SK-N-SH (cell line): Measurements from ENCODE around the gene OTOP2. TPM values are rescaled to one million over a fixed set of nuclear protein-coding genes. Genes with fewer than 3 reads are reported as not detected.

Experiments used
- CTCF ChIA-PET: fragments of 300-600, 350-600 bp; formaldehyde crosslinking; extraction: SDS; loops from one replicate; lab custom pipeline; 2021; lab: Yijun Ruan, JAX
- POLR2A ChIA-PET: fragments of 350-600 bp; sonication (Branson Sonifier 250); formaldehyde crosslinking; extraction: SDS; loops from one replicate; lab custom pipeline; 2020; ENCODE audit warnings: antibody characterized with exemption, inconsistent platforms; lab: Yijun Ruan, JAX
- DNase-seq: peaks from one replicate; pipeline ENCODE4 v3.0.0; 2012
- H2AFZ ChIP-seq: fragments of 200-600 bp; sonication (generic); 2 replicates; pipeline ENCODE4 v1.8.1; 2016; ENCODE audit warnings: antibody characterized with exemption, mild to moderate bottlenecking, low read depth
- H3F3A ChIP-seq: fragments of 200-600 bp; sonication (generic); replicated peaks from 2 replicates; pipeline ENCODE3; 2016; ENCODE audit warnings: antibody characterized with exemption, mild to moderate bottlenecking; ENCODE audit not compliant: insufficient read depth
- H3K27ac ChIP-seq, 2 experiments: fragments of 200-500 bp in 1 of 2; fragments of 200-600 bp in 1 of 2; sonication (Bioruptor generic) in 1 of 2; sonication (generic), shearing (Covaris generic) in 1 of 2; 2 replicates each; pipeline versions ENCODE4 v1.5.1 to v1.6.1; 2014 to 2016; ENCODE audit warnings: low read depth in 2 of 2, inconsistent platforms in 1 of 2, low read length in 1 of 2, mild to moderate bottlenecking in 1 of 2, mixed read lengths in 1 of 2
- H3K27me3 ChIP-seq: fragments of 200-600 bp; sonication (generic), shearing (Covaris generic); 2 replicates; pipeline ENCODE4 v1.6.1; 2016; ENCODE audit warnings: mixed run types; ENCODE audit not compliant: insufficient read depth
- H3K36me3 ChIP-seq, 2 experiments: fragments of 200-500 bp in 1 of 2; fragments of 200-600 bp in 1 of 2; sonication (Bioruptor generic) in 1 of 2; sonication (generic) in 1 of 2; replicated peaks in 1 of 2; 2 replicates each; pipeline versions ENCODE3 to v1.5.1; 2014 to 2016; ENCODE audit warnings: low read length in 1 of 2, mild to moderate bottlenecking in 1 of 2; ENCODE audit not compliant: insufficient read depth in 2 of 2, control insufficient read depth in 1 of 2
- H3K4me1 ChIP-seq, 2 experiments: fragments of 200-500 bp in 1 of 2; fragments of 200-600 bp in 1 of 2; sonication (Bioruptor generic) in 1 of 2; sonication (generic), shearing (Covaris generic) in 1 of 2; 2 replicates each; pipeline versions ENCODE4 v1.5.1 to v1.6.1; 2014 to 2016; ENCODE audit warnings: low read depth in 1 of 2, low read length in 1 of 2, mixed run types in 1 of 2; ENCODE audit not compliant: insufficient read depth in 2 of 2, control insufficient read depth in 1 of 2
- H3K4me2 ChIP-seq: fragments of 200-600 bp; sonication (generic), shearing (Covaris generic); 2 replicates; pipeline ENCODE4 v1.6.1; 2017; ENCODE audit warnings: mixed run types
- H3K4me3 ChIP-seq, 2 experiments: fragments of 200-500 bp in 1 of 2; fragments of 200-600 bp in 1 of 2; sonication (Bioruptor generic) in 1 of 2; sonication (generic), shearing (Covaris generic) in 1 of 2; 2 replicates each; pipeline versions ENCODE4 v1.5.1 to v1.8.1; 2014 to 2016; ENCODE audit warnings: low read depth in 2 of 2, inconsistent platforms in 1 of 2, low read length in 1 of 2, mild to moderate bottlenecking in 1 of 2, mixed read lengths in 1 of 2, moderate library complexity in 1 of 2
- H3K79me2 ChIP-seq: fragments of 200-600 bp; sonication (generic); 2 replicates; pipeline ENCODE4 v1.8.1; 2017; ENCODE audit warnings: mild to moderate bottlenecking; ENCODE audit not compliant: insufficient read depth
- H3K9ac ChIP-seq: fragments of 200-600 bp; sonication (generic); 2 replicates; pipeline ENCODE4 v1.6.1; 2017; ENCODE audit warnings: mixed run types
- H3K9me2 ChIP-seq: fragments of 200-600 bp; sonication (generic); 2 replicates; pipeline ENCODE4 v1.6.1; 2017; ENCODE audit warnings: mixed run types
- H3K9me3 ChIP-seq: fragments of 200-600 bp; sonication (generic); 2 replicates; pipeline ENCODE4 v1.6.1; 2017; ENCODE audit warnings: mixed run types, mild to moderate bottlenecking, moderate library complexity
- H4K20me1 ChIP-seq: fragments of 200-600 bp; sonication (generic); 2 replicates; pipeline ENCODE4 v1.6.1; 2017; ENCODE audit warnings: mild to moderate bottlenecking, mixed run types; ENCODE audit not compliant: insufficient read depth
- FOXJ3 ChIP-seq: sonication (generic); formaldehyde crosslinking; IDR thresholded peaks from 2 replicates; pipeline ENCODE4 v1.5.1; 2020; ENCODE audit warnings: mild to moderate bottlenecking, missing genetic modification reagents
- JUND ChIP-seq: IDR thresholded peaks from 2 replicates; pipeline ENCODE4 v1.4.0; 2012
- MXI1 ChIP-seq: IDR thresholded peaks from 2 replicates; pipeline ENCODE4 v1.6.1; 2012; ENCODE audit warnings: mild to moderate bottlenecking, low read depth, low read length, improper control_type of control experiment
- NRF1 ChIP-seq: IDR thresholded peaks from 2 replicates; pipeline ENCODE4 v1.6.1; 2012; ENCODE audit warnings: low read depth, mild to moderate bottlenecking, low read length
- SIN3A ChIP-seq: IDR thresholded peaks from 2 replicates; pipeline ENCODE4 v1.6.1; 2012; ENCODE audit warnings: low read depth, mild to moderate bottlenecking, low read length, moderate library complexity, borderline replicate concordance
- TEAD4 ChIP-seq: IDR thresholded peaks from 2 replicates; pipeline ENCODE4 v1.4.0; 2012; ENCODE audit warnings: mild to moderate bottlenecking, borderline replicate concordance; ENCODE audit not compliant: insufficient read depth
- WGBS: methylation state at CpG from one replicate; pipeline ENCODE4 v1.1.6; 2017; ENCODE audit warnings: low lambda C conversion rate; 5-methylcytosine and 5-hydroxymethylcytosine counted together
- polyA plus RNA-seq, 3 experiments: library from polyadenylated mRNA; depleted of rRNA; stranded (reverse); fragments of >200 nt; gene quantifications; 2 replicates each; pipeline ENCODE4 v1.2.3, GENCODE V29; 2012
- TF ChIP-seq, protein P1 (sequence below): fragments of 150-350 bp; IDR thresholded peaks from 2 replicates; pipeline ENCODE4 v1.6.1; 2017; ENCODE audit warnings: antibody characterized with exemption, low read length, low read depth, borderline replicate concordance
- TF ChIP-seq, protein P2 (sequence below): IDR thresholded peaks from 2 replicates; pipeline ENCODE4 v1.4.0; 2012; ENCODE audit warnings: low read depth, borderline replicate concordance

Gene OTOP2
- polyA plus RNA-seq, 1 of the 3 experiments (the other 2 are of a cell fraction): not detected

DNA sequence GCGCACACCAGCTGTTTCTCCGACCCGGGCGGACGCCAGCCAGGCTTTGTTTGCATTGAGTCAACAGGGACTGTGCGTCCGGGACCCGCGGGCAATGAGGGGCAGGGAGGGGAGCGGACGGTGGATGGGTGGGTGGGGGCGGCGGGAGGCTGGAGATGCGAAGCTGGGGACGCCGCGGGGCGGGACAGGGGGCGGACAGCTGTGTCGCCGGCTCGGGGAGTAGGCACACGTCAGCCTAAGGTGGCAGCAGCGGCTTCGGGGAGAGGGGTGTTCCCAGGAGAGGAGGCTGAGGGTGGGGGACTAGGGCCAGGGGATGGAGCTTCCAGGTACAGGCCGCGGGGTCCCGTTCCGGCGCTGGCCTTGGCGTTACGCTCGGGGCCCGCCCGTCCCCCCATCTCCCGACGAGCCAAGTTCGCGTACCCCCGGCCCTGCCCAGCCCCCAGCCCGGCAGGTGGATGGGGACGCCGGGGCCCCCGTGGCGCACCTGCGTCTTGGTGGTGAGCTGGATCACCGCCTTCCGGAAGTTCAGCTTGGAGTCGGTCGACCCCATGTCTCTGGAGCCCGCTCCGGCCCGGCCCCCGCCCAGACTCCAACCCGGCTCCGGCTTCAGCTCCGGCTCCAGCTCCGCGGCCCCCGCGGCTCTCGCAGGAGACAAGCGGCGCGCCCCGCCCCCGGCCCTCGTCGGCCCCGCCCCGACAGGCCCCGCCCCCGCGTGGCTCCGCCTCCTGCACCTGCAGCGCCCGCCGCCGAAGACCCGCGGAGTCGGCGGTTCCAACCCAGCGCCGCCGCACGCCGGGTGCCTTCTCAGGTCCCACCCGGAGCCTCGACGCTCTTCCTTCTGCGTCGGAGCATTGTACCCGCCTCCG, 48.3 kb downstream of the OTOP2 start, which contains the start of gene HID1:
Gene HID1 (minus strand): TSS at position 653 of the 866 bp plus-strand sequence. CDS start 103 bp downstream, at position 550.
- peak within 1 kb of the TSS in 1 of 2 experiments; percentile 85; a peak in 2 of 4 replicates for H3K27ac ChIP-seq
- peak within 1 kb of the TSS; percentile 54 to 70 for H3K4me3 ChIP-seq
- 10% methylated on average over 39 of the region's 95 CpGs for WGBS
- POLR2A ChIA-PET: interaction anchor here (0.5 to 6.7 kb wide), 15 partner anchors 8 to 422 kb away, joined by 3 to 97 read pairs (median 5); partner anchors contain the start of genes ATP5PD, CDR2L, KCTD2 and MRPL58
- H3K4me2 ChIP-seq: peak within 1 kb of the TSS; percentile 96
- H3K79me2 ChIP-seq: no peaks in the 10 kb centered on the region
- CTCF ChIA-PET: interaction anchor here (0.8 to 12.5 kb wide), 16 partner anchors 10 to 903 kb away, joined by 3 to 219 read pairs (median 4); partner anchors contain the start of genes CDR2L, MRPL58, OTOP2 and USH1G
- H4K20me1 ChIP-seq: no peaks in the 10 kb centered on the region
- peaks cover 5% of the 10 kb centered on the region for H3F3A ChIP-seq
- peak; percentile 96 for DNase-seq
- TF ChIP-seq, protein P1, sequence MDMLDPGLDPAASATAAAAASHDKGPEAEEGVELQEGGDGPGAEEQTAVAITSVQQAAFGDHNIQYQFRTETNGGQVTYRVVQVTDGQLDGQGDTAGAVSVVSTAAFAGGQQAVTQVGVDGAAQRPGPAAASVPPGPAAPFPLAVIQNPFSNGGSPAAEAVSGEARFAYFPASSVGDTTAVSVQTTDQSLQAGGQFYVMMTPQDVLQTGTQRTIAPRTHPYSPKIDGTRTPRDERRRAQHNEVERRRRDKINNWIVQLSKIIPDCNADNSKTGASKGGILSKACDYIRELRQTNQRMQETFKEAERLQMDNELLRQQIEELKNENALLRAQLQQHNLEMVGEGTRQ: no peak
- TF ChIP-seq JUND: no peak
- TF ChIP-seq, protein P2, sequence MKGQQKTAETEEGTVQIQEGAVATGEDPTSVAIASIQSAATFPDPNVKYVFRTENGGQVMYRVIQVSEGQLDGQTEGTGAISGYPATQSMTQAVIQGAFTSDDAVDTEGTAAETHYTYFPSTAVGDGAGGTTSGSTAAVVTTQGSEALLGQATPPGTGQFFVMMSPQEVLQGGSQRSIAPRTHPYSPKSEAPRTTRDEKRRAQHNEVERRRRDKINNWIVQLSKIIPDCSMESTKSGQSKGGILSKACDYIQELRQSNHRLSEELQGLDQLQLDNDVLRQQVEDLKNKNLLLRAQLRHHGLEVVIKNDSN: no peak
- TF ChIP-seq NRF1: no peak
- no peak for TF ChIP-seq TEAD4
- H3K9ac ChIP-seq: peak within 1 kb of the TSS; percentile 39; the same call in 1 of the 2 replicates
- peak within 1 kb of the TSS; percentile 78 for H2AFZ ChIP-seq
- H3K36me3 ChIP-seq: no peaks in the 10 kb centered on the region
- H3K27me3 ChIP-seq: peaks cover 26% of the 10 kb centered on the region
- peaks cover 0 to 22% of the 10 kb centered on the region in 2 experiments; a peak in 1 of 4 replicates for H3K4me1 ChIP-seq
- H3K9me3 ChIP-seq: no peaks in the 10 kb centered on the region
- no peaks in the 10 kb centered on the region for H3K9me2 ChIP-seq

DNA sequence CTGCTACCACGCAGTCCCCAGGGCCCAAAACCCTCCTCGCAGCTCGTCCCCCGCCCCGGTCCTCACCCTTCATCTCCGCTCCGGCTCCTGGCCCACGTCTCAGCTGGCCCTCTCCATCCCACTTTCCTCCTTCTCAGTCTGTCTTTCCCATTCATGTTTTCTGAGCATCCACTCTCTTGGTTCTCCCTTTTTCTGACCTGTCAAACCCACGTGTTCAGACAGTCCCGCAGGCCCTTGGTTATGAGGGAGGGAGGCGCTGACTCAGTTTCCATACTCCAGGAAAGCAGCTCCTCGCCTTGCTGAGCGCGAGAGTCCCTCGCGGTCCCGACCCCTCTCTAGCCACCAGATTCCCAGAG, 48.9 kb downstream of the OTOP2 start:
- Histone ChIP-seq H3K4me2 (peak overlapping the region; percentile 96), H3K79me2 (no peaks in the 10 kb centered on the region), H3K9me3 (no peaks in the 10 kb centered on the region), H3K36me3 (no peaks in the 10 kb centered on the region), H3F3A (peaks cover 5% of the 10 kb centered on the region), H4K20me1 (no peaks in the 10 kb centered on the region), H3K4me3 (peak overlapping the region; percentile 54 to 70), H3K27me3 (peaks cover 26% of the 10 kb centered on the region), H3K27ac (no peak overlapping the region), H3K9me2 (no peaks in the 10 kb centered on the region), H3K9ac (no peak overlapping the region), H2AFZ (peak overlapping the region; percentile 44; the same call in 1 of the 2 replicates), H3K4me1 (peaks cover 0 to 22% of the 10 kb centered on the region in 2 experiments; a peak in 1 of 4 replicates)
- 16% methylated on average over 17 of the region's 17 CpGs for whole genome bisulfite sequencing
- CTCF ChIA-PET: interaction anchor here (1.0 to 12.5 kb wide), 10 partner anchors 10 to 229 kb away, joined by 3 to 219 read pairs (median 4); partner anchors contain the start of genes CDR2L and MRPL58
- POLR2A ChIA-PET: interaction anchor here (0.9 to 6.7 kb wide), 8 partner anchors 10 to 158 kb away, joined by 4 to 97 read pairs (median 14); partner anchors contain the start of genes ATP5PD, CDR2L, KCTD2 and MRPL58
- TF ChIP-seq FOXJ3 (no peak), SIN3A (0 out of 2 replicates have a peak, but pooled peaks have one; percentile 35), MXI1 (peak; percentile 96)
- DNase-seq: no peak
